ENCODE results near the gene TLR3.

DNA sequence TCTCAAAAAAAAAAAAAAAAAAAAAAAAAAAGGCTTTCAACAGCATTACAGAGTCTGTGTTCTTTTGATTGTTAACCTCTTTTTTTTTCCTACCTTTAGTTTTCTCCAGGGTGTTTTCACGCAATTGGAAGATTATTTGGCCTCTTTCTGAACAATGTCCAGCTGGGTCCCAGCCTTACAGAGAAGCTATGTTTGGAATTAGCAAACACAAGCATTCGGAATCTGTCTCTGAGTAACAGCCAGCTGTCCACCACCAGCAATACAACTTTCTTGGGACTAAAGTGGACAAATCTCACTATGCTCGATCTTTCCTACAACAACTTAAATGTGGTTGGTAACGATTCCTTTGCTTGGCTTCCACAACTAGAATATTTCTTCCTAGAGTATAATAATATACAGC, 13.3 kb downstream of the TLR3 start:
- no peak for TF ChIP-seq POLR2A (IDR thresholded peaks at IDR 0.05)
- TF ChIP-seq, protein P1, sequence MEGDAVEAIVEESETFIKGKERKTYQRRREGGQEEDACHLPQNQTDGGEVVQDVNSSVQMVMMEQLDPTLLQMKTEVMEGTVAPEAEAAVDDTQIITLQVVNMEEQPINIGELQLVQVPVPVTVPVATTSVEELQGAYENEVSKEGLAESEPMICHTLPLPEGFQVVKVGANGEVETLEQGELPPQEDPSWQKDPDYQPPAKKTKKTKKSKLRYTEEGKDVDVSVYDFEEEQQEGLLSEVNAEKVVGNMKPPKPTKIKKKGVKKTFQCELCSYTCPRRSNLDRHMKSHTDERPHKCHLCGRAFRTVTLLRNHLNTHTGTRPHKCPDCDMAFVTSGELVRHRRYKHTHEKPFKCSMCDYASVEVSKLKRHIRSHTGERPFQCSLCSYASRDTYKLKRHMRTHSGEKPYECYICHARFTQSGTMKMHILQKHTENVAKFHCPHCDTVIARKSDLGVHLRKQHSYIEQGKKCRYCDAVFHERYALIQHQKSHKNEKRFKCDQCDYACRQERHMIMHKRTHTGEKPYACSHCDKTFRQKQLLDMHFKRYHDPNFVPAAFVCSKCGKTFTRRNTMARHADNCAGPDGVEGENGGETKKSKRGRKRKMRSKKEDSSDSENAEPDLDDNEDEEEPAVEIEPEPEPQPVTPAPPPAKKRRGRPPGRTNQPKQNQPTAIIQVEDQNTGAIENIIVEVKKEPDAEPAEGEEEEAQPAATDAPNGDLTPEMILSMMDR (IDR thresholded peaks at IDR 0.05 in 8 of 11, conservative IDR thresholded peaks at IDR 0.05 in 3 of 11) = no peak
